B cell (primary cell): Measurements from ENCODE around the gene SGO1.

Experiments used
- EZH2 ChIP-seq: IDR thresholded peaks from 2 replicates; pipeline ENCODE4 v1.6.1; 2012; ENCODE audit warnings: borderline replicate concordance, low read depth, mild to moderate bottlenecking, moderate library complexity, low read length; ENCODE audit not compliant: insufficient read depth, poor library complexity, severe bottlenecking
- TF ChIP-seq, protein P1 (sequence below): fragments of 200-600 bp; IDR thresholded peaks from one replicate; pipeline ENCODE4 v1.8.0; 2022; ENCODE audit warnings: antibody characterized with exemption, mild to moderate bottlenecking

DNA sequence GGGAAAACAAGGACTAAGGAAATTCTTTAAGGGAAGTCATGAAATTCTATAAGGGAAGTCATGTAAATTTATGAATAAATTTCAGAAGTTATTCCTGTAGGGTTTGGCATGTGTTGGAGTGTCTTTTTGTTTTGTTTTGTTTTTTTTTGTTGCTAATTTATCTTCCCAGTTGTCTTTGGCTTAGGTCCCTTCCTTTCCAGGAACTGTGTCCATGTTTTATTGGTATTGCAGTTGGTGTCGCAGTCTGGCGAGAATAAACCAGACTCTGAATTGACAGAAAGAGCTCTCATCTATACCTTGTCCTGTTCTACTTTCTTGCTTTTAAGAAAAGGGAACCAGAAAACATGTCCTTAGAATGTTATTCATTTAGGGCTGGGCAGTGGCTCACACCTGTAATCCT, 57.6 kb downstream of the SGO1 start:
- TF ChIP-seq, protein P1, sequence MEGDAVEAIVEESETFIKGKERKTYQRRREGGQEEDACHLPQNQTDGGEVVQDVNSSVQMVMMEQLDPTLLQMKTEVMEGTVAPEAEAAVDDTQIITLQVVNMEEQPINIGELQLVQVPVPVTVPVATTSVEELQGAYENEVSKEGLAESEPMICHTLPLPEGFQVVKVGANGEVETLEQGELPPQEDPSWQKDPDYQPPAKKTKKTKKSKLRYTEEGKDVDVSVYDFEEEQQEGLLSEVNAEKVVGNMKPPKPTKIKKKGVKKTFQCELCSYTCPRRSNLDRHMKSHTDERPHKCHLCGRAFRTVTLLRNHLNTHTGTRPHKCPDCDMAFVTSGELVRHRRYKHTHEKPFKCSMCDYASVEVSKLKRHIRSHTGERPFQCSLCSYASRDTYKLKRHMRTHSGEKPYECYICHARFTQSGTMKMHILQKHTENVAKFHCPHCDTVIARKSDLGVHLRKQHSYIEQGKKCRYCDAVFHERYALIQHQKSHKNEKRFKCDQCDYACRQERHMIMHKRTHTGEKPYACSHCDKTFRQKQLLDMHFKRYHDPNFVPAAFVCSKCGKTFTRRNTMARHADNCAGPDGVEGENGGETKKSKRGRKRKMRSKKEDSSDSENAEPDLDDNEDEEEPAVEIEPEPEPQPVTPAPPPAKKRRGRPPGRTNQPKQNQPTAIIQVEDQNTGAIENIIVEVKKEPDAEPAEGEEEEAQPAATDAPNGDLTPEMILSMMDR, result no peak
- no peak for TF ChIP-seq EZH2
